Liver (tissue), 3 donors: Measurements from ENCODE around the gene LATS2.

Source experiments
- CTCF ChIP-seq: fragments of 150-350 bp; IDR thresholded peaks from 2 replicates; pipeline ENCODE4 v1.5.1; 2017; ENCODE audit warnings: improper control_type of control experiment, low read depth, low read length; ENCODE audit not compliant: missing input control
- GABPA ChIP-seq, 2 donors: IDR thresholded peaks in 1 of 2; conservative IDR thresholded peaks in 1 of 2; 2 replicates each; pipeline ENCODE4 v1.6.1; 2016; ENCODE audit warnings: antibody characterized with exemption in 2 of 2, mild to moderate bottlenecking in 1 of 2, moderate library complexity in 1 of 2
- MAX ChIP-seq: IDR thresholded peaks from 2 replicates; pipeline ENCODE4 v1.6.1; 2016; ENCODE audit warnings: antibody characterized with exemption
- SP1 ChIP-seq: IDR thresholded peaks from 2 replicates; pipeline ENCODE4 v1.6.1; 2018; ENCODE audit warnings: antibody characterized with exemption, mild to moderate bottlenecking
- YY1 ChIP-seq: IDR thresholded peaks from 2 replicates; pipeline ENCODE4 v1.6.1; 2016; ENCODE audit warnings: antibody characterized with exemption, mild to moderate bottlenecking
- donor health status: healthy.
- donor health status: healthy.

- TF ChIP-seq CTCF = no peak
- no peak for TF ChIP-seq SP1
- no peak for TF ChIP-seq MAX
- no peak for TF ChIP-seq YY1
- no peak for TF ChIP-seq GABPA (IDR thresholded peaks at IDR 0.05 in 1 of 2, conservative IDR thresholded peaks at IDR 0.05 in 1 of 2)
Measured at GRCh38 chr13:20960663-20961309, 100.6 kb downstream of the LATS2 start.
